Left hindlimb (tissue), 1 donor: Measurements from ENCODE around the gene HS6ST2.

Experiments used
- DNase-seq: peaks from one replicate; pipeline ENCODE4 v3.0.0-alpha.2; 2018

HS6ST2 gene

GRCh38 chrX:132671229-132671641 is 287.2 kb downstream of the HS6ST2 start:
- DNase-seq = no peak

- no peak for DNase-seq
These were observed 289.3 kb downstream of the HS6ST2 start for GRCh38 chrX:132669142-132669541.

- no peak for DNase-seq
These were observed 290.3 kb downstream of the HS6ST2 start for GRCh38 chrX:132668178-132668577.

- no peak for DNase-seq
These were observed 292.8 kb downstream of the HS6ST2 start for GRCh38 chrX:132665676-132666075.

GRCh38 chrX:132664273-132664672 is 294.2 kb downstream of the HS6ST2 start:
- DNase-seq = no peak

GRCh38 chrX:132662844-132663243 is 295.6 kb downstream of the HS6ST2 start:
- no peak for DNase-seq

GRCh38 chrX:132657876-132658275 is 300.6 kb downstream of the HS6ST2 start:
- no peak for DNase-seq

- no peak for DNase-seq
These were observed 305.6 kb downstream of the HS6ST2 start for GRCh38 chrX:132652871-132653270.

- no peak for DNase-seq
These were observed 306.9 kb downstream of the HS6ST2 start for GRCh38 chrX:132651421-132652086.

GRCh38 chrX:132648895-132649294 is 309.5 kb downstream of the HS6ST2 start:
- no peak for DNase-seq

- DNase-seq = no peak
These were observed 319.0 kb downstream of the HS6ST2 start for GRCh38 chrX:132639446-132639845.

GRCh38 chrX:132638313-132638712 is 320.1 kb downstream of the HS6ST2 start:
- no peak for DNase-seq

- DNase-seq = no peak
These were observed 322.3 kb downstream of the HS6ST2 start for GRCh38 chrX:132636080-132636479.

GRCh38 chrX:132634521-132634920 is 323.9 kb downstream of the HS6ST2 start:
- no peak for DNase-seq

GRCh38 chrX:132631579-132632232 is 326.7 kb downstream of the HS6ST2 start:
- no peak for DNase-seq

- no peak for DNase-seq
These were observed 334.0 kb downstream of the HS6ST2 start for GRCh38 chrX:132624466-132624865.

- DNase-seq = no peak
These were observed 334.5 kb downstream of the HS6ST2 start for GRCh38 chrX:132623942-132624341.

GRCh38 chrX:132623300-132623699 is 335.1 kb downstream of the HS6ST2 start:
- no peak for DNase-seq

GRCh38 chrX:132622130-132622529 is 336.3 kb downstream of the HS6ST2 start:
- no peak for DNase-seq

- no peak for DNase-seq
These were observed 339.6 kb downstream of the HS6ST2 start for GRCh38 chrX:132618810-132619209.

- no peak for DNase-seq
These were observed 342.9 kb downstream of the HS6ST2 start for GRCh38 chrX:132615391-132616131.

- DNase-seq = no peak
These were observed 344.1 kb downstream of the HS6ST2 start for GRCh38 chrX:132614297-132614696.

GRCh38 chrX:132613801-132614200 is 344.6 kb downstream of the HS6ST2 start:
- DNase-seq = no peak
